ENCODE results near the gene DPH5. TPM values are rescaled to one million over a fixed set of nuclear protein-coding genes. Genes with fewer than 3 reads are reported as not detected.

DPH5 gene
- total RNA-seq, 1 donor from 2014 or later = 69.4 TPM

- no peak for DNase-seq (ENCODE audit: low read depth, low spot score)
- H3K36me3 Mint-ChIP-seq (ENCODE audit: low read depth) = peaks cover 15% of the 10 kb centered on the region
Measured at GRCh38 chr1:101025283-101025656, 314 bp downstream of the DPH5 start.

GRCh38 chr1:101022294-101022693 lies 3.3 kb downstream of the DPH5 start:
- Mint-ChIP-seq H3K27ac (ENCODE audit: unreplicated experiment) (no peak overlapping the region), H3K36me3 (ENCODE audit: low read depth) (peaks cover 18% of the 10 kb centered on the region), H3K27me3 (ENCODE audit: low read depth) (no peaks in the 10 kb centered on the region), H3K4me1 (peaks cover 31% of the 10 kb centered on the region), H3K4me3 (peak overlapping the region; percentile 67), H3K9me3 (no peaks in the 10 kb centered on the region)
- no peak for DNase-seq (ENCODE audit: low read depth, low spot score)
- TF ChIP-seq CTCF (conservative IDR thresholded peaks at IDR 0.05) = no peak

More at GRCh38 chr1:101025283-101025656, 314 bp downstream of the DPH5 start:
- no peak for TF ChIP-seq CTCF (conservative IDR thresholded peaks at IDR 0.05)
- H3K27ac Mint-ChIP-seq (ENCODE audit: unreplicated experiment) = peak overlapping the region; percentile 100
- peaks cover 39% of the 10 kb centered on the region for H3K4me1 Mint-ChIP-seq
- H3K27me3 Mint-ChIP-seq (ENCODE audit: low read depth) = no peaks in the 10 kb centered on the region
- peak overlapping the region; percentile 99 for H3K4me3 Mint-ChIP-seq
- H3K9me3 Mint-ChIP-seq = no peaks in the 10 kb centered on the region

GRCh38 chr1:101017448-101017847 lies 8.1 kb downstream of the DPH5 start:
- Mint-ChIP-seq H3K4me3 (no peak overlapping the region), H3K27me3 (ENCODE audit: low read depth) (no peaks in the 10 kb centered on the region), H3K9me3 (no peaks in the 10 kb centered on the region), H3K4me1 (no peaks in the 10 kb centered on the region), H3K36me3 (ENCODE audit: low read depth) (peaks cover 23% of the 10 kb centered on the region), H3K27ac (ENCODE audit: unreplicated experiment) (no peak overlapping the region)
- no peak for DNase-seq (ENCODE audit: low read depth, low spot score)
- no peak for TF ChIP-seq CTCF (conservative IDR thresholded peaks at IDR 0.05)

GRCh38 chr1:101013776-101014175 lies 11.8 kb downstream of the DPH5 start:
- Mint-ChIP-seq H3K36me3 (ENCODE audit: low read depth) (peaks cover 27% of the 10 kb centered on the region), H3K4me1 (no peaks in the 10 kb centered on the region), H3K9me3 (no peaks in the 10 kb centered on the region)

GRCh38 chr1:101008229-101008834 lies 17.3 kb downstream of the DPH5 start:
- Mint-ChIP-seq H3K27ac (ENCODE audit: unreplicated experiment) (no peak overlapping the region), H3K9me3 (no peaks in the 10 kb centered on the region), H3K4me3 (no peak overlapping the region), H3K36me3 (ENCODE audit: low read depth) (peaks cover 25% of the 10 kb centered on the region), H3K4me1 (peaks cover 8% of the 10 kb centered on the region), H3K27me3 (ENCODE audit: low read depth) (no peaks in the 10 kb centered on the region)
- TF ChIP-seq CTCF (conservative IDR thresholded peaks at IDR 0.05) = no peak
- DNase-seq (ENCODE audit: low read depth, low spot score) = no peak

More at GRCh38 chr1:101013776-101014175, 11.8 kb downstream of the DPH5 start:
- Mint-ChIP-seq H3K27me3 (ENCODE audit: low read depth) (no peaks in the 10 kb centered on the region), H3K27ac (ENCODE audit: unreplicated experiment) (no peak overlapping the region), H3K4me3 (no peak overlapping the region)
- TF ChIP-seq CTCF (conservative IDR thresholded peaks at IDR 0.05) = no peak
- no peak for DNase-seq (ENCODE audit: low read depth, low spot score)

Data from neural crest cell (in vitro differentiated cells).